Measurements from ENCODE around the gene KLRK1. TPM values are rescaled to one million over a fixed set of nuclear protein-coding genes. Genes with fewer than 3 reads are reported as not detected.

Gene KLRK1
- polyA plus RNA-seq, 1 donor from 2014 or later: 14.9 TPM

DNA sequence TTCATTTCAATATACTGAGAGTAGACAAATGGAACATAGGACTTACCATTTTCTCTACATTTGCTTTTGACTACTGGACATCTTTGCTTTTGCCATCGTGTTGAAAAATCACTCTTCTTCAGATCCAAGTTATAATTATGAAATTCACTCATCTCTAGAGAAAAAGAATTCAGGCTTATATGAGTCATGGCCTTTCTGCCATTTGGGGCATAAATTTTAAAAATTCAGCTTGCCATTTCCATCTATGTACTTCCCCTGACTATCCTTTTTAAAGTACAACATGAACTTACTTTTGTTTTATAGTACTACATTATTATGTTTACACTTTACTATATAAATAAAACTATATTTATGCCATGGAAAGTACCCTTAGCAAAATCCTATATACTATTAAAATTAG is 3.0 kb downstream of the KLRK1 start:
- H3K27ac ChIP-seq (ENCODE audit: low read length): no peak overlapping the region
- TF ChIP-seq EZH2 (IDR thresholded peaks at IDR 0.05; ENCODE audit: borderline replicate concordance, insufficient read depth, low read length, poor library complexity, severe bottlenecking) (no peak), TAF1 (IDR thresholded peaks at IDR 0.05; ENCODE audit: low read depth) (no peak), EP300 (conservative IDR thresholded peaks at IDR 0.05; ENCODE audit: poor library complexity, severe bottlenecking) (no peak), POLR2AphosphoS5 (IDR thresholded peaks at IDR 0.05) (no peak), SMC3 (conservative IDR thresholded peaks at IDR 0.05; ENCODE audit: poor library complexity) (no peak)
- TF ChIP-seq, protein P1, sequence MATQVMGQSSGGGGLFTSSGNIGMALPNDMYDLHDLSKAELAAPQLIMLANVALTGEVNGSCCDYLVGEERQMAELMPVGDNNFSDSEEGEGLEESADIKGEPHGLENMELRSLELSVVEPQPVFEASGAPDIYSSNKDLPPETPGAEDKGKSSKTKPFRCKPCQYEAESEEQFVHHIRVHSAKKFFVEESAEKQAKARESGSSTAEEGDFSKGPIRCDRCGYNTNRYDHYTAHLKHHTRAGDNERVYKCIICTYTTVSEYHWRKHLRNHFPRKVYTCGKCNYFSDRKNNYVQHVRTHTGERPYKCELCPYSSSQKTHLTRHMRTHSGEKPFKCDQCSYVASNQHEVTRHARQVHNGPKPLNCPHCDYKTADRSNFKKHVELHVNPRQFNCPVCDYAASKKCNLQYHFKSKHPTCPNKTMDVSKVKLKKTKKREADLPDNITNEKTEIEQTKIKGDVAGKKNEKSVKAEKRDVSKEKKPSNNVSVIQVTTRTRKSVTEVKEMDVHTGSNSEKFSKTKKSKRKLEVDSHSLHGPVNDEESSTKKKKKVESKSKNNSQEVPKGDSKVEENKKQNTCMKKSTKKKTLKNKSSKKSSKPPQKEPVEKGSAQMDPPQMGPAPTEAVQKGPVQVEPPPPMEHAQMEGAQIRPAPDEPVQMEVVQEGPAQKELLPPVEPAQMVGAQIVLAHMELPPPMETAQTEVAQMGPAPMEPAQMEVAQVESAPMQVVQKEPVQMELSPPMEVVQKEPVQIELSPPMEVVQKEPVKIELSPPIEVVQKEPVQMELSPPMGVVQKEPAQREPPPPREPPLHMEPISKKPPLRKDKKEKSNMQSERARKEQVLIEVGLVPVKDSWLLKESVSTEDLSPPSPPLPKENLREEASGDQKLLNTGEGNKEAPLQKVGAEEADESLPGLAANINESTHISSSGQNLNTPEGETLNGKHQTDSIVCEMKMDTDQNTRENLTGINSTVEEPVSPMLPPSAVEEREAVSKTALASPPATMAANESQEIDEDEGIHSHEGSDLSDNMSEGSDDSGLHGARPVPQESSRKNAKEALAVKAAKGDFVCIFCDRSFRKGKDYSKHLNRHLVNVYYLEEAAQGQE (IDR thresholded peaks at IDR 0.05; ENCODE audit: borderline replicate concordance): no peak

DNA sequence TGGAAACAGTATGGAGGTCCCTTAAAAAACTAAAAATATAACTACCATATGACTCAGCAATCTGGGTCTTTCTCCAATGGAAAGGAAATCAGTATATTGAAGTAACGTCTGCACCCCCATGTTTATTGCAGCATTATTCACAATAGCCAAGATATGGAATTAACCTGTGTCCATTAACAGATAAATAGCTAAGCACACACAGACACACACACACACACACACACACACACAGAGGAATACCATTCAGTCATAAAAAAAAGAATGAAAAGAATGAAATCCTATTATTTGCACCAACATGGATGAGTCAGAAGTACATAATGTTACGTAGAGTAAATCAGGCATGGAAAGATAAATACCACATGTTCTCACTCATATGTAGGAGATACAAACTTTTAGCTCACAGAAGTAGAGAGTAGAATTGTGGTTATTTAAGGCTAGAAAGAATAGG is 4.7 kb downstream of the KLRK1 start:
- Histone ChIP-seq H3K36me3 (ENCODE audit: insufficient read depth, low read length) (no peaks in the 10 kb centered on the region), H3K9me3 (ENCODE audit: low read length) (no peaks in the 10 kb centered on the region), H3K27me3 (ENCODE audit: insufficient read depth, low read depth, low read length) (no peaks in the 10 kb centered on the region), H3K9ac (ENCODE audit: low read length) (no peak overlapping the region), H3F3A (ENCODE audit: insufficient read depth, low read length, poor library complexity, severe bottlenecking) (no peaks in the 10 kb centered on the region), H3K9me2 (ENCODE audit: insufficient read depth, low read length) (no peaks in the 10 kb centered on the region), H3K4me2 (ENCODE audit: low read length) (no peak overlapping the region), H3K27ac (ENCODE audit: low read length) (no peak overlapping the region), H3K79me2 (replicated peaks; ENCODE audit: insufficient read depth, low read length) (no peaks in the 10 kb centered on the region), H2AFZ (ENCODE audit: low read depth, low read length) (no peak overlapping the region), H4K20me1 (ENCODE audit: insufficient read depth) (no peaks in the 10 kb centered on the region), H3K4me3 (ENCODE audit: low read length) (no peak overlapping the region)
- TF ChIP-seq, protein P1 (IDR thresholded peaks at IDR 0.05; ENCODE audit: borderline replicate concordance): no peak
- TF ChIP-seq, protein P2, sequence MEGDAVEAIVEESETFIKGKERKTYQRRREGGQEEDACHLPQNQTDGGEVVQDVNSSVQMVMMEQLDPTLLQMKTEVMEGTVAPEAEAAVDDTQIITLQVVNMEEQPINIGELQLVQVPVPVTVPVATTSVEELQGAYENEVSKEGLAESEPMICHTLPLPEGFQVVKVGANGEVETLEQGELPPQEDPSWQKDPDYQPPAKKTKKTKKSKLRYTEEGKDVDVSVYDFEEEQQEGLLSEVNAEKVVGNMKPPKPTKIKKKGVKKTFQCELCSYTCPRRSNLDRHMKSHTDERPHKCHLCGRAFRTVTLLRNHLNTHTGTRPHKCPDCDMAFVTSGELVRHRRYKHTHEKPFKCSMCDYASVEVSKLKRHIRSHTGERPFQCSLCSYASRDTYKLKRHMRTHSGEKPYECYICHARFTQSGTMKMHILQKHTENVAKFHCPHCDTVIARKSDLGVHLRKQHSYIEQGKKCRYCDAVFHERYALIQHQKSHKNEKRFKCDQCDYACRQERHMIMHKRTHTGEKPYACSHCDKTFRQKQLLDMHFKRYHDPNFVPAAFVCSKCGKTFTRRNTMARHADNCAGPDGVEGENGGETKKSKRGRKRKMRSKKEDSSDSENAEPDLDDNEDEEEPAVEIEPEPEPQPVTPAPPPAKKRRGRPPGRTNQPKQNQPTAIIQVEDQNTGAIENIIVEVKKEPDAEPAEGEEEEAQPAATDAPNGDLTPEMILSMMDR (IDR thresholded peaks at IDR 0.05; ENCODE audit: poor library complexity, severe bottlenecking): no peak
- no peak for TF ChIP-seq MXI1 (conservative IDR thresholded peaks at IDR 0.05; ENCODE audit: poor library complexity, severe bottlenecking)
- TF ChIP-seq TAF1 (IDR thresholded peaks at IDR 0.05; ENCODE audit: low read depth): no peak
- TF ChIP-seq EP300 (conservative IDR thresholded peaks at IDR 0.05; ENCODE audit: poor library complexity, severe bottlenecking): no peak
- no peak for TF ChIP-seq EZH2 (IDR thresholded peaks at IDR 0.05; ENCODE audit: borderline replicate concordance, insufficient read depth, low read length, poor library complexity, severe bottlenecking)
- TF ChIP-seq RAD21 (conservative IDR thresholded peaks at IDR 0.05): no peak
- no peak for TF ChIP-seq SMC3 (conservative IDR thresholded peaks at IDR 0.05; ENCODE audit: poor library complexity)
- no peak for TF ChIP-seq POLR2AphosphoS5 (IDR thresholded peaks at IDR 0.05)

More for the DNA sequence above, 3.0 kb downstream of the KLRK1 start:
- no peaks in the 10 kb centered on the region for H3K79me2 ChIP-seq (replicated peaks; ENCODE audit: insufficient read depth, low read length)
- H2AFZ ChIP-seq (ENCODE audit: low read depth, low read length): no peak overlapping the region
- no peaks in the 10 kb centered on the region for H3K36me3 ChIP-seq (ENCODE audit: insufficient read depth, low read length)
- H3K27me3 ChIP-seq (ENCODE audit: insufficient read depth, low read depth, low read length): no peaks in the 10 kb centered on the region
- no peaks in the 10 kb centered on the region for H4K20me1 ChIP-seq (ENCODE audit: insufficient read depth)
- H3K4me2 ChIP-seq (ENCODE audit: low read length): no peak overlapping the region
- H3K9me2 ChIP-seq (ENCODE audit: insufficient read depth, low read length): no peaks in the 10 kb centered on the region
- H3K4me3 ChIP-seq (ENCODE audit: low read length): no peak overlapping the region
- H3F3A ChIP-seq (ENCODE audit: insufficient read depth, low read length, poor library complexity, severe bottlenecking): no peaks in the 10 kb centered on the region
- H3K9ac ChIP-seq (ENCODE audit: low read length): no peak overlapping the region
- H3K9me3 ChIP-seq (ENCODE audit: low read length): no peaks in the 10 kb centered on the region

Data from neural cell (in vitro differentiated cells).